HG03066 (cell line): ENCODE results near the gene NCR2.

Source experiments
- ATAC-seq: cut with Tn5 transposase; IDR thresholded peaks from one replicate; pipeline ENCODE4 v1.9.1; 2021; ENCODE audit warnings: low read depth; ENCODE audit not compliant: unreplicated experiment

Gene NCR2

DNA sequence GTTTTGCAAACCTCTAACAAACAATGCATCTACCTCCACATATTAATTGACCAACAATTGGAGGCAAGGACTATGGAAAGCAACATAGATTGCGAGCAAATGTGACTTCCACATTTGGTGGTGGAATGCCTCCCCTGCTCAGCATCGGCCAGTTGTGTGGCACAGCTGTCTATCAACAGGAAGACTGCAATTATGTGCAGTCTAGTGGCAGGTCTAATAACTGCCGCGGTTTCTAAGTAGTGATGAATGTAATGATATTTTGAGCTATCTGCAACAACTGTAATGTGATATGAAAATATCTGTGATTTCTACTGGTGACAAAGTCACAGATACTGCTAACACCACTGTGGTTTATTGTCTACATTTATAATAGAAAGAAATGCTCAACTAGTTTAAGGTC is 56.8 kb downstream of the NCR2 start:
- no peak for ATAC-seq

DNA sequence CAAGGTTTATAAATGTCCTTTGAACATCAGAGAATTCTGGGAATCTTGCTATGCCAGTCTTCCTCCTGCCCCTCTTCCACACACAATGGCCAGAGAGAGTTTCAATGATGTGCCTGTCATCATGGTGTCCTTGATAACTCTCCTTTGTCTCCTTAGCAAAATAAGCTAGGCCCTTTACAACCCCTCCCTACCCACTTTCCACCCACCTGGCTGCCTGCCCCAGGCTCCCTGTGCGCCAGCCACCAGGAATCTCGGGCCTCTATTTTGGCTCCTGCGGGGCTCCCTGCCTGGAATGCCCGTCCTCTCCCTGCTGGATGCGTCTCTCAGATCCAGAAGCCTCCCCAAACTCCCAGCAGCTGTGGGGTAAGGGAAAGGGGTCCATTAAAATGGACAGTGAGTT is 60.9 kb downstream of the NCR2 start:
- ATAC-seq, result no peak

DNA sequence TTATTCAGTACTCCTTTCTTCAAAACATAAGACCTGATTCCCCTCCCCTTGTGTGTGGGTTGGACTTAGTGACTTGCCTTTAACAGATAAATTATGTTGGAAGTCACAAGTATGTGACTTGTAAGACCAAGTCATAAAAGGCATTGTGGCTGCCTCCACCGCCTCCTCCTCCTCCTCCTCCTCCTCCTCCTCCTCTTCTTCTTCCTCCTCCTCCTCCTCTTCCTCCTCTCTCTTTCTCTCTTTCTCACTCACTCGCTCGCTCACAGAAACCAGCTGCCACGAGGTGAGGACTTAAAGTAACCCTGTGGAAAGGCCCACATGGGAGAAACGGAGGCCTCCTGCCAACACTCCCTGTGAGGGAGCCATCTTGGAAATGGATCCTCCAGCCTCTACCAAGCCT is 64.0 kb downstream of the NCR2 start:
- no peak for ATAC-seq
